Neural cell (in vitro differentiated cells): ENCODE results near the gene IRS2. TPM values are rescaled to one million over a fixed set of nuclear protein-coding genes. Genes with fewer than 3 reads are reported as not detected.

Experiments
- H2AFZ ChIP-seq: fragments of 200-600, 300-800 bp; sonication (generic), shearing (Covaris generic); 2 replicates; pipeline ENCODE4 v1.6.0; 2014; ENCODE audit warnings: low read depth, mild to moderate bottlenecking, antibody characterized with exemption, low read length, moderate library complexity
- H3F3A ChIP-seq: fragments of 200-600 bp; shearing (Covaris generic); 2 replicates; pipeline ENCODE4 v1.6.1; 2016; ENCODE audit warnings: mild to moderate bottlenecking, moderate library complexity, mixed read lengths, antibody characterized with exemption, low read length; ENCODE audit not compliant: insufficient read depth, poor library complexity, severe bottlenecking
- H3K27ac ChIP-seq: fragments of 200-600, 300-800 bp; sonication (generic), shearing (Covaris generic); 2 replicates; pipeline ENCODE4 v1.5.1; 2014; ENCODE audit warnings: mild to moderate bottlenecking, low read length, moderate library complexity
- H3K27me3 ChIP-seq: fragments of 300-800, 200-600 bp; sonication (generic), shearing (Covaris generic); 2 replicates; pipeline ENCODE4 v1.6.0; 2014; ENCODE audit warnings: mild to moderate bottlenecking, low read depth, low read length, moderate library complexity; ENCODE audit not compliant: insufficient read depth
- H3K36me3 ChIP-seq: fragments of 300-800, 200-600 bp; sonication (generic), shearing (Covaris generic); 2 replicates; pipeline ENCODE4 v1.5.1; 2014; ENCODE audit warnings: mild to moderate bottlenecking, antibody characterized with exemption, low read length, moderate library complexity; ENCODE audit not compliant: insufficient read depth
- H3K4me2 ChIP-seq: fragments of 300-800, 200-600 bp; sonication (generic), shearing (Covaris generic); 2 replicates; pipeline ENCODE4 v1.6.0; 2014; ENCODE audit warnings: mild to moderate bottlenecking, low read length
- H3K4me3 ChIP-seq: fragments of 300-800, 200-600 bp; sonication (generic), shearing (Covaris generic); 2 replicates; pipeline ENCODE4 v1.5.1; 2014; ENCODE audit warnings: mild to moderate bottlenecking, low read length, moderate library complexity
- H3K79me2 ChIP-seq: fragments of 200-600 bp; shearing (Covaris generic); replicated peaks from 2 replicates; pipeline ENCODE4 v1.6.0; 2014; ENCODE audit warnings: mild to moderate bottlenecking, low read length, moderate library complexity; ENCODE audit not compliant: insufficient read depth
- H3K9ac ChIP-seq: fragments of 300-800, 200-600 bp; sonication (generic), shearing (Covaris generic); 2 replicates; pipeline ENCODE4 v1.6.1; 2016; ENCODE audit warnings: mild to moderate bottlenecking, low read length, mixed read lengths
- H3K9me2 ChIP-seq: fragments of 200-600 bp; shearing (Covaris generic); 2 replicates; pipeline ENCODE4 v1.6.1; 2016; ENCODE audit warnings: mild to moderate bottlenecking, low read length, mixed read lengths; ENCODE audit not compliant: insufficient read depth
- H3K9me3 ChIP-seq: fragments of 200-600, 300-800 bp; sonication (generic), shearing (Covaris generic); 2 replicates; pipeline ENCODE4 v1.6.1; 2016; ENCODE audit warnings: mild to moderate bottlenecking, mixed run types, low read length, moderate library complexity, mixed read lengths
- H4K20me1 ChIP-seq: fragments of 200-600 bp; shearing (Covaris generic); 2 replicates; pipeline ENCODE4 v1.6.1; 2016; ENCODE audit warnings: mild to moderate bottlenecking, mixed run types; ENCODE audit not compliant: insufficient read depth
- EZH2 ChIP-seq: fragments of 200-600, 300-800 bp; shearing (Covaris generic), sonication (generic); IDR thresholded peaks from 2 replicates; pipeline ENCODE4 v1.6.1; 2014; ENCODE audit warnings: antibody characterized with exemption, low read length, borderline replicate concordance, mild to moderate bottlenecking; ENCODE audit not compliant: insufficient read depth, poor library complexity, severe bottlenecking
- POLR2AphosphoS5 ChIP-seq: IDR thresholded peaks from 2 replicates; pipeline ENCODE4 v1.6.1; 2012
- RAD21 ChIP-seq: fragments of 450-650 bp; conservative IDR thresholded peaks from 2 replicates; pipeline ENCODE4 v1.6.1; 2014; ENCODE audit warnings: antibody characterized with exemption, mild to moderate bottlenecking, moderate library complexity
- SMC3 ChIP-seq: fragments of 450-650 bp; conservative IDR thresholded peaks from 2 replicates; pipeline ENCODE4 v1.6.1; 2014; ENCODE audit warnings: antibody characterized with exemption, mild to moderate bottlenecking, moderate library complexity; ENCODE audit not compliant: poor library complexity
- TAF1 ChIP-seq: IDR thresholded peaks from 2 replicates; pipeline ENCODE4 v1.6.1; 2012; ENCODE audit warnings: low read depth
- polyA plus RNA-seq: library from polyadenylated mRNA; depleted of rRNA; stranded (reverse); fragments of >200 nt; gene quantifications from 2 replicates; pipeline ENCODE4 v1.2.3, GENCODE V29; 2014
- TF ChIP-seq, protein P1 (sequence below): IDR thresholded peaks from 2 replicates; pipeline ENCODE4 v1.6.1; 2012; ENCODE audit warnings: borderline replicate concordance
- TF ChIP-seq, protein P2 (sequence below): fragments of 450-650 bp; IDR thresholded peaks from 2 replicates; pipeline ENCODE4 v1.5.1; 2014; ENCODE audit warnings: antibody characterized with exemption, mild to moderate bottlenecking, moderate library complexity; ENCODE audit not compliant: poor library complexity, severe bottlenecking

The IRS2 gene
- polyA plus RNA-seq, 1 donor from 2014 or later = 7.1 TPM

DNA sequence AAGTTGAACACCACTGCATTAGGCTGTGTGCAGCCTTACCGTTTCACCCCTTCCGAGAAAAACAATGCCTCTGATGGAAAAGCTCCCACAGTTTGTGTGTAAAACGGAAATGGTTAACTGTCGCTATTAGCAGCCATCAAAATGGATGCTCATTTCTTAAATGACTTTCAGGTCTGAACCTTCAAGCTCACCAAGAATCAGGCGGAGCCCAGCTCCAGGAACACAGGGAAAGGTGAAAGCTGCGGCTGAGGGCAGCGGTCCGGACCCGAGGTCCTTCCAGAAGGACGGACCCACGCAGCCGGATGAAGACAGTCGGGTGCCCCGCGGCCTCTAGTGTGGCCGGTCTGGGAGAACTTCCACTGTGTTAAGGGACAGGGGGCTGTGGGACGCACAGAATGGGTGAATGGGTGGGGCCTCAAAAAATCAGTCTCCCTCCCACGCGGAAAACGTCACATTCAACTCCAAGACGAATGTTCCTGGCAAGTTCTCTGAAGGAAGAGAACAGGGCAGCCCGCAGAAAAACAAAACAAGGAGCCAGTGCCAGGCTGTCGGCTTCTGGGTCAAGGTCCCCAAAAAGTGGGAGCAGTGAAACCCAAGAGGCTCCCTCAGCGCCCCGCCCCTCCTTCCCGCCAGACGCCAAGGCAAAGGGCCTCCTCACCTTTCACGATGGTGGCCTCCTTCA is 4.9 kb downstream of the IRS2 start:
- H3F3A ChIP-seq = no peaks in the 10 kb centered on the region
- no peaks in the 10 kb centered on the region for H3K9me2 ChIP-seq
- H3K27me3 ChIP-seq = no peaks in the 10 kb centered on the region
- H3K79me2 ChIP-seq = peaks cover 54% of the 10 kb centered on the region
- H3K4me2 ChIP-seq = peak overlapping the region; percentile 66
- H3K9me3 ChIP-seq = no peaks in the 10 kb centered on the region
- H2AFZ ChIP-seq = no peak overlapping the region
- TF ChIP-seq SMC3 (no peak), POLR2AphosphoS5 (no peak), TAF1 (no peak), RAD21 (no peak), EZH2 (no peak)
- TF ChIP-seq, protein P1, sequence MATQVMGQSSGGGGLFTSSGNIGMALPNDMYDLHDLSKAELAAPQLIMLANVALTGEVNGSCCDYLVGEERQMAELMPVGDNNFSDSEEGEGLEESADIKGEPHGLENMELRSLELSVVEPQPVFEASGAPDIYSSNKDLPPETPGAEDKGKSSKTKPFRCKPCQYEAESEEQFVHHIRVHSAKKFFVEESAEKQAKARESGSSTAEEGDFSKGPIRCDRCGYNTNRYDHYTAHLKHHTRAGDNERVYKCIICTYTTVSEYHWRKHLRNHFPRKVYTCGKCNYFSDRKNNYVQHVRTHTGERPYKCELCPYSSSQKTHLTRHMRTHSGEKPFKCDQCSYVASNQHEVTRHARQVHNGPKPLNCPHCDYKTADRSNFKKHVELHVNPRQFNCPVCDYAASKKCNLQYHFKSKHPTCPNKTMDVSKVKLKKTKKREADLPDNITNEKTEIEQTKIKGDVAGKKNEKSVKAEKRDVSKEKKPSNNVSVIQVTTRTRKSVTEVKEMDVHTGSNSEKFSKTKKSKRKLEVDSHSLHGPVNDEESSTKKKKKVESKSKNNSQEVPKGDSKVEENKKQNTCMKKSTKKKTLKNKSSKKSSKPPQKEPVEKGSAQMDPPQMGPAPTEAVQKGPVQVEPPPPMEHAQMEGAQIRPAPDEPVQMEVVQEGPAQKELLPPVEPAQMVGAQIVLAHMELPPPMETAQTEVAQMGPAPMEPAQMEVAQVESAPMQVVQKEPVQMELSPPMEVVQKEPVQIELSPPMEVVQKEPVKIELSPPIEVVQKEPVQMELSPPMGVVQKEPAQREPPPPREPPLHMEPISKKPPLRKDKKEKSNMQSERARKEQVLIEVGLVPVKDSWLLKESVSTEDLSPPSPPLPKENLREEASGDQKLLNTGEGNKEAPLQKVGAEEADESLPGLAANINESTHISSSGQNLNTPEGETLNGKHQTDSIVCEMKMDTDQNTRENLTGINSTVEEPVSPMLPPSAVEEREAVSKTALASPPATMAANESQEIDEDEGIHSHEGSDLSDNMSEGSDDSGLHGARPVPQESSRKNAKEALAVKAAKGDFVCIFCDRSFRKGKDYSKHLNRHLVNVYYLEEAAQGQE = no peak
- TF ChIP-seq, protein P2, sequence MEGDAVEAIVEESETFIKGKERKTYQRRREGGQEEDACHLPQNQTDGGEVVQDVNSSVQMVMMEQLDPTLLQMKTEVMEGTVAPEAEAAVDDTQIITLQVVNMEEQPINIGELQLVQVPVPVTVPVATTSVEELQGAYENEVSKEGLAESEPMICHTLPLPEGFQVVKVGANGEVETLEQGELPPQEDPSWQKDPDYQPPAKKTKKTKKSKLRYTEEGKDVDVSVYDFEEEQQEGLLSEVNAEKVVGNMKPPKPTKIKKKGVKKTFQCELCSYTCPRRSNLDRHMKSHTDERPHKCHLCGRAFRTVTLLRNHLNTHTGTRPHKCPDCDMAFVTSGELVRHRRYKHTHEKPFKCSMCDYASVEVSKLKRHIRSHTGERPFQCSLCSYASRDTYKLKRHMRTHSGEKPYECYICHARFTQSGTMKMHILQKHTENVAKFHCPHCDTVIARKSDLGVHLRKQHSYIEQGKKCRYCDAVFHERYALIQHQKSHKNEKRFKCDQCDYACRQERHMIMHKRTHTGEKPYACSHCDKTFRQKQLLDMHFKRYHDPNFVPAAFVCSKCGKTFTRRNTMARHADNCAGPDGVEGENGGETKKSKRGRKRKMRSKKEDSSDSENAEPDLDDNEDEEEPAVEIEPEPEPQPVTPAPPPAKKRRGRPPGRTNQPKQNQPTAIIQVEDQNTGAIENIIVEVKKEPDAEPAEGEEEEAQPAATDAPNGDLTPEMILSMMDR = no peak
- H4K20me1 ChIP-seq = no peaks in the 10 kb centered on the region
- peaks cover 3% of the 10 kb centered on the region for H3K36me3 ChIP-seq
- H3K4me3 ChIP-seq = peak overlapping the region; percentile 65
- H3K9ac ChIP-seq = peak overlapping the region; percentile 48
- H3K27ac ChIP-seq = peak overlapping the region; percentile 4

DNA sequence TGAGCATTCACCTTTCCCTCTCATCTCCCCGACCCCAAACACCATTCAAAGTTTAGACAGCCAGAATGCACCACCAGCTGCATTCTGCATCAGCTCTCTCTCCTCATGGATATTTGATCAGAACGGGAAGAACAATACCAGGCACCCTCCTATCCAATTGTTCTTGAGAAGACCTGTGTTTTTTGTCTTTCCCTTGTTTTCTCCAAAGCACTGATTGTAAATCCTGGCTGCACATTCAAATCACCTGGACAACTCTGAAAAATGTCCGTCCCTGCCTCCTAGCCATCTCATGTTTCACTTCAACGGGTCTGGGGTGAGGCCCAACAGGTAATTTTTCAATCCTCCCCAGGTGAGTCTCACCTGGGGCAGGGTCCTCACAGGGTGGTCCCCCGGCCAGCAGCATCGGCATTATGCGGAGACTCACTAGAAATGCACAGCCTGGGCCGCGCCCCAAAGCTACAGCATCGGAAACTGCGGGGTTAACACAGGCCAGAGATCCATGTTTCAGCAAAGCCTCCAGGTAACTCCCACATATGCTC is 5.5 kb downstream of the IRS2 start:
- Histone ChIP-seq H3K9me3 (no peaks in the 10 kb centered on the region), H3K9ac (peak overlapping the region; percentile 48), H3K36me3 (peaks cover 3% of the 10 kb centered on the region), H2AFZ (no peak overlapping the region), H3K27me3 (no peaks in the 10 kb centered on the region), H3K27ac (peak overlapping the region; percentile 4), H3F3A (no peaks in the 10 kb centered on the region), H3K79me2 (peaks cover 59% of the 10 kb centered on the region), H3K4me3 (peak overlapping the region; percentile 65), H4K20me1 (no peaks in the 10 kb centered on the region), H3K9me2 (no peaks in the 10 kb centered on the region), H3K4me2 (peak overlapping the region; percentile 66)
- no peak for TF ChIP-seq RAD21
